Kidney (tissue), 14 donors: ENCODE results near the gene ROR2. TPM values are rescaled to one million over a fixed set of nuclear protein-coding genes. Genes with fewer than 3 reads are reported as not detected.

ENCODE experiments used
- DNase-seq, 5 donors: peaks; one replicate each; pipeline ENCODE4 v3.0.0-alpha.2; 2013 to 2020
- FAIRE-seq: peaks from 2 replicates; lab custom pipeline; 2012; peaks lifted over from hg19 to GRCh38; lab: Jason Lieb, UNC
- H3K27ac ChIP-seq, 2 donors: one replicate each; pipeline ENCODE4 v1.7.0; 2013; ENCODE audit warnings: low read depth in 2 of 2, low read length in 2 of 2, inconsistent platforms in 1 of 2
- H3K27me3 ChIP-seq: one replicate; pipeline ENCODE4 v1.7.1; 2013; ENCODE audit warnings: low read length, inconsistent platforms; ENCODE audit not compliant: control insufficient read depth, insufficient read depth
- H3K36me3 ChIP-seq, 3 donors: one replicate each; pipeline versions ENCODE4 v1.7.0 to v1.7.1; 2013; ENCODE audit warnings: low read length in 3 of 3, control low read depth in 1 of 3, inconsistent platforms in 1 of 3; ENCODE audit not compliant: insufficient read depth in 3 of 3, control insufficient read depth in 2 of 3
- H3K4me1 ChIP-seq, 3 donors: one replicate each; pipeline versions ENCODE4 v1.7.0 to v1.7.1; 2013; ENCODE audit warnings: low read length in 3 of 3, inconsistent platforms in 1 of 3, low read depth in 1 of 3; ENCODE audit not compliant: control insufficient read depth in 2 of 3, insufficient read depth in 2 of 3
- H3K4me3 ChIP-seq, 3 donors: one replicate each; pipeline versions ENCODE4 v1.7.0 to v1.8.1; 2013; ENCODE audit warnings: low read length in 3 of 3, control low read depth in 1 of 3, inconsistent platforms in 1 of 3
- H3K9ac ChIP-seq, 3 donors: one replicate each; pipeline versions ENCODE4 v1.7.0 to v1.7.1; 2013; ENCODE audit warnings: low read length in 3 of 3, control low read depth in 1 of 3, inconsistent platforms in 1 of 3
- H3K9me3 ChIP-seq, 3 donors: one replicate each; pipeline versions ENCODE4 v1.7.0 to v1.7.1; 2013; ENCODE audit warnings: low read length in 3 of 3, control low read depth in 1 of 3, inconsistent platforms in 1 of 3; ENCODE audit not compliant: control insufficient read depth in 2 of 3, insufficient read depth in 1 of 3
- CTCF ChIP-seq: IDR thresholded peaks from 3 replicates; pipeline ENCODE4 v1.5.1; 2012; ENCODE audit warnings: mild to moderate bottlenecking, moderate library complexity, borderline replicate concordance; ENCODE audit not compliant: insufficient read depth; ENCODE audit errors: extremely low read depth
- intact Hi-C: fragments of 100-400 bp; cut with DNase I; formaldehyde crosslinking; loops from one replicate; pipeline ENCODE4 v1.11.1; 2022
- polyA plus RNA-seq: library from polyadenylated mRNA; stranded (reverse); fragments of 350-450 nt; fragmentation: Illumina TruSeq; extraction: RNeasy Lipid Tissue Mini Kit (QIAGEN cat#74804); gene quantifications from one replicate; pipeline ENCODE4 v1.2.3, GENCODE V29; 2014; ENCODE audit warnings: low read depth, low replicate concordance; ENCODE audit not compliant: insufficient read depth
- total RNA-seq: library from RNA; stranded (reverse); fragmentation: NEBNext Ultra II Directional; extraction: Animal tissue kit (Norgen Biotek cat#: 25700); gene quantifications from one replicate; pipeline ENCODE4 v1.2.1, GENCODE V29; 2021
- donor health status: control.
- donor health status: control.
- donor health status: control.
- donor health status: control.
- donor health status: control.
- donor health status: DM: yes; HTN: yes; CAD: no.
- donor health status: Normal renal cell carcinoma (clear cell type).

The ROR2 gene
- total and polyA plus RNA-seq, 2 donors from 2014 or later, result 1.5 to 5.7 TPM

- Histone ChIP-seq H3K4me1 (peaks cover 0 to 3% (median 2%) of the 10 kb centered on the region in 3 donors), H3K27me3 (no peaks in the 10 kb centered on the region), H3K4me3 (no peak overlapping the region), H3K27ac (no peak overlapping the region), H3K9me3 (no peaks in the 10 kb centered on the region), H3K9ac (no peak overlapping the region), H3K36me3 (no peaks in the 10 kb centered on the region)
- intact Hi-C loops, result no loop called here
- DNase-seq (peak in 1 of 5 donors; percentile 26), FAIRE-seq (no peak)
- no peak for TF ChIP-seq CTCF
Measured at GRCh38 chr9:91917436-91917835, 32.6 kb downstream of the ROR2 start.

DNA sequence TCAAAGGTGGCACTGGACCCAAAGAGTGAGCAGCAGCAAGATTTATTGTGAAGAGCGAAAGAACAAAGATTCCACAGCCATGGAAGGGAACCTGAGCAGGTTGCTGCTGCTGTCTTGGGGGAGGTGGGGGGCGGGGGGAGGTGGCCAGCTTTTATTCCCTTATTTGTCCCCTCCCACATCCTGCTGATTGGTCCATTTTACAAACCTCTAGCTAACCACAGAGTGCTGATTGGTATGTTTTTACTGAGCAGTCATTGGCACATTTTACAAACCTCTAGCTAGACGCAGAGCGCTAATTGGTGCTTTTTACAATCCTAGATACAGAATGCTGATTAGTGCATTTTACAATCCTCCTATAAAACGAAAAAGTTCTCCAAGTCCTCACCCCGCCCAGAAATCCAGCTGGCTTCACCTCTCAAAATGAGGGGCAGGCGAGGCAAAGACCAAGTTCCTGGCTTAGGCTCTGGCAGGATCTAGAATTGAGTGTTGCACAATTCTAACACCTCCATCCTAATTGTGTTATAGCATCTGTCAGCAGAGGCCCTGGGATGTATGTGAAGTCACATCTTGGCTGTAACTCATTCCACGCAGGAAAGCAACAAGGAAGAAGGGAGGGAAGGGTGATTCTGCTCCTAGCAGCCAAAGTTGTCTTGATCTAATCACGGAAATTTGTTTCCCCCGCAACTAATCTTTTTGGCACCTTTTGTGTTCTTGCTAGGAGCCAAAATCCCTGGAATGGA, 34.3 kb downstream of the ROR2 start:
- intact Hi-C loops, result no loop called here
- FAIRE-seq (no peak), DNase-seq (peak in 1 of 5 donors; percentile 28)
- Histone ChIP-seq H3K9me3 (no peaks in the 10 kb centered on the region), H3K9ac (no peak overlapping the region), H3K4me1 (peaks cover 0 to 3% (median 2%) of the 10 kb centered on the region in 3 donors), H3K27ac (no peak overlapping the region), H3K4me3 (no peak overlapping the region), H3K27me3 (no peaks in the 10 kb centered on the region), H3K36me3 (no peaks in the 10 kb centered on the region)
- no peak for TF ChIP-seq CTCF

DNA sequence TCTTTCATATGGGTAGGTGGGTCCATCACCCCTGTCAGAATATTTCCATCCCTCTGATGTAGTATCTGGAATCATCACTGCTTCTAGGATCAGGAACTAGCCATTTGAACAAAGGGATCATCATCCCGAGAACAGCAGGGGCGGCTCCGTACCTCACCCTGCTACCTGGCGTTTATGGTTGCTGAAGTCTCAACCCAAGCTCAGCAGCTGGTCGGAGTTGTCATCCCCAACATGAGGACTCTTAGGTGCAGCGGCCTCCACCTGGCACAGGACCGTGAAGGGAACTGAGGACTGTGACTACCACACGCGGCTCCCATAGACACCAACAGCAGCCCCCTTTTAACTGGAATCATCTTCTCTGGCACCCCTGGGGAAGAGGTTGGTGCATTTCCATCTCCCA, 35.1 kb downstream of the ROR2 start:
- Histone ChIP-seq H3K27me3 (no peaks in the 10 kb centered on the region), H3K9ac (no peak overlapping the region), H3K4me3 (no peak overlapping the region), H3K27ac (no peak overlapping the region), H3K9me3 (no peaks in the 10 kb centered on the region), H3K4me1 (no peaks in the 10 kb centered on the region), H3K36me3 (no peaks in the 10 kb centered on the region)
- TF ChIP-seq CTCF, result no peak
- DNase-seq, result no peak
- FAIRE-seq, result no peak
- intact Hi-C loops, result no loop called here
